Astrocyte of the cerebellum (primary cell): ENCODE data around the gene GPC1.

ENCODE experiments used
- DNase-seq: peaks from one replicate; pipeline ENCODE4 v3.0.0-alpha.2; 2011; ENCODE audit warnings: low read depth
- H3K4me3 ChIP-seq: 2 replicates; pipeline ENCODE4 v1.5.1; 2011; ENCODE audit warnings: mild to moderate bottlenecking, low read depth, low read length, moderate library complexity
- in situ Hi-C: cut with HindIII; loops from 2 replicates; pipeline ENCODE4 v1.10.0; 2017; ENCODE audit warnings: low sequenced_read_pairs
- TF ChIP-seq, protein P1 (sequence below): IDR thresholded peaks from 2 replicates; pipeline ENCODE4 v1.5.1; 2012; ENCODE audit warnings: low read length, low read depth, moderate library complexity, mild to moderate bottlenecking; ENCODE audit errors: missing control alignments

Gene GPC1

DNA sequence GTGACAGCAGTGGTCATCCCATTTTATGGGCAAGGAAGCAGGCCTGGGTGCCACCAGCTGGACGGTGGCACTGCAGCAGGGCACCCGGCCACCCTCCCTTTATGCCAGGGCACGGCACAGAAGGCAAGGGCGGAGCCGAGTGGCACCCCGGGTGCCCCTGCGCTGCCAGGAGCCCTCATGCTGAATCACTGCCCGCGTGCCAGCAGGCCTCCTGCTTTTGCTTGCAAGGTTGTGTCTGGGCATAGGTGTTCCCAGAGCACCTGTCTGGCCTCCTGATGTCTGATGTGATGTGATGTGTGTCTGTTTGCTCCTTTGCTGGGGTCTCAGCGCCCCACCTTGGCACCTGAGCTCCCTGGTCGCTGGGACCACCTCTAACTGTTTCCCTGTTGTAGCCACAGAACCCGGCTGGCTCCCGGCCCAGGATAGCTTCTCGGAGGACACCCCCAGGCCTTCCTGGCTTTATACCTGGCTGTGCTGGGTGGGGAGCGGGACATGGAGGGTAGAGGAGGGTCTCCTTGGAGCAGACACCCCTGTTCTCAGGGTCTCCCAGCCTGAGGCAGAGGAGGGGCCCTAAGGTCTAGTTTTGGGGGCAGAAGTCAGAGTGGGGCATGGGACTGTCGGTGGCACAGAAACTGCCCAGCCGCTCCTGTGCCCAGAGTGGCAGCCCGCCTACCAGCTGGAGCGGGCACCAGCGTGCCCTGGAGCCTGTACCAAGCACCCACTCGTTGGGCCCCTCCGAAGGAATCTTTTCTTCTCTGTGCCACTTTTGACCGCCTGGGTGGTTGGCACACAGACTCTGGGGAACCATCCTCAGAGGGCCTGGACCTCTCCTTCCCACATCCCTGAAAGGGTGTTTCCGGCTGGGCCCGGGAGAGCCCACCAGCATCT is 3.6 kb downstream of the GPC1 start:
- in situ Hi-C loops, result no loop called here
- TF ChIP-seq, protein P1, sequence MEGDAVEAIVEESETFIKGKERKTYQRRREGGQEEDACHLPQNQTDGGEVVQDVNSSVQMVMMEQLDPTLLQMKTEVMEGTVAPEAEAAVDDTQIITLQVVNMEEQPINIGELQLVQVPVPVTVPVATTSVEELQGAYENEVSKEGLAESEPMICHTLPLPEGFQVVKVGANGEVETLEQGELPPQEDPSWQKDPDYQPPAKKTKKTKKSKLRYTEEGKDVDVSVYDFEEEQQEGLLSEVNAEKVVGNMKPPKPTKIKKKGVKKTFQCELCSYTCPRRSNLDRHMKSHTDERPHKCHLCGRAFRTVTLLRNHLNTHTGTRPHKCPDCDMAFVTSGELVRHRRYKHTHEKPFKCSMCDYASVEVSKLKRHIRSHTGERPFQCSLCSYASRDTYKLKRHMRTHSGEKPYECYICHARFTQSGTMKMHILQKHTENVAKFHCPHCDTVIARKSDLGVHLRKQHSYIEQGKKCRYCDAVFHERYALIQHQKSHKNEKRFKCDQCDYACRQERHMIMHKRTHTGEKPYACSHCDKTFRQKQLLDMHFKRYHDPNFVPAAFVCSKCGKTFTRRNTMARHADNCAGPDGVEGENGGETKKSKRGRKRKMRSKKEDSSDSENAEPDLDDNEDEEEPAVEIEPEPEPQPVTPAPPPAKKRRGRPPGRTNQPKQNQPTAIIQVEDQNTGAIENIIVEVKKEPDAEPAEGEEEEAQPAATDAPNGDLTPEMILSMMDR, result no peak
- H3K4me3 ChIP-seq, result no peak overlapping the region
- no peak for DNase-seq

DNA sequence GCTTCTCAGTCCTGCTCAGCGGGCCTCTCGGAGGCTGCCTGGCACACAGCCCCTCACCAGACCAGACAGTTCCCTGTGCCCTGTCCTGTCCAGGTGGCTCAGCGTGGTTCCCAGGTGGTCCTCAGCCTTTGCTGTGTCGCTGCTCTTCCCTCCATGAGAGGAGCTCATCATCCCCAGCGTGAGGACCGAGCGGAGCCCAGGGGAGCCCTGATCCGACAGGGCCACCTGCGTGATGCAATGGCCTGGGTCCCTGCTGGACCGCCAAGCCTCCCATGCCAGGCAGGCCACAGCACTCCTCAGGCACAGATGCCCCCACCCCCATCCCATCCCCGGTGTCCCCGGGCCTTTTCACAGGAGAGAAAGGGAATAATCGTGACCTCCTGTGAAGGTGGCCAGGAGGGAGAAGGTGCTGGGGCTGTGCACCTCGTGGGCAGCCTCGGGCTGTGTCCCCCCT is 4.3 kb downstream of the GPC1 start:
- TF ChIP-seq, protein P1, result no peak
- in situ Hi-C loops, result no loop called here
- no peak overlapping the region for H3K4me3 ChIP-seq
- no peak for DNase-seq

DNA sequence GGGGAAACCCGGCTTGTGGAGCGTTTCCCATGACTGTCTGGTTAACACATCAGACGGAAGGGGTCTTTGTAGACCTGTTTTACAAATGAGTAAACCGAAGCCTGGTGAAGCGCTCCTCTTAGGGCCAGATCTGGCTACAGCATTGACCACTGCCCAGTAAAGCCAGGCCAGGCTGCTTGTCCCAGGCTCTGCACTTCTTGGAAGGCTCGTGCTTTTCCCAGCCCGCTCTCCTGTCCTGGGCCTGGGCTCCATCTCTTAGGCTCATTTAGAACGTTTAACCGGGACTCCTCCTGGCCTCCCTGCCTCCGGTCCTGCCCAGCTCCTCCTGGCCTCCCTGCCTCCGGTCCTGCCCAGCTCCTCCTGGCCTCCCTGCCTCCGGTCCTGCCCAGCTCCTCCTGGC is 4.8 kb downstream of the GPC1 start:
- in situ Hi-C loops, result no loop called here
- TF ChIP-seq, protein P1, result no peak
- no peak for DNase-seq
- no peak overlapping the region for H3K4me3 ChIP-seq

DNA sequence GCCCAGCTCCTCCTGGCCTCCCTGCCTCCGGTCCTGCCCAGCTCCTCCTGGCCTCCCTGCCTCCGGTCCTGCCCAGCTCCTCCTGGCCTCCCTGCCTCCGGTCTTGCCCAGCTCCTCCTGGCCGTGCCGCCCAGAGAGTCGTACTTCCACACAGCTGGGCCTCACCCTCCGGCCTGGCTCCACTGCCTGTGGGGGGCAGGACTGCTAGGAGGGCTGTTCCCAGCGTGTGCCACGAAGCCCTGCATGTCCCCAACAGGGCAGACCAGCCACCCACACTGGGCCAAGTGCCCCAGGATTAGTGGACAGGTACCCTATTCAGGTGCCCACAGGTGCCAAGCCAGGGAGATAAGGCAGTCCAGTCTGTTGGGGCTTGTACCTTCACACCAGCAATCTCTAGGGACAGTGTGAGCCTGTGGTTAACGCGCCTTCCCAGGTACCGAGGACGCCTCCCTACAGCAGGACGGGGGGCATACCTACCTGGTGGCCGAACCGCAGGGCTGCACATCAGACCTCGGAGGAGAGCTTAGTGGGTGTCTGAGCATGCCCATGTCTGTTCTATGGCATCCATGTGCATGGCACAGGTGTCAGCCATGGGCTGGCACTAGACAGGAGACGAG is 5.3 kb downstream of the GPC1 start:
- TF ChIP-seq, protein P1, result no peak
- no peak for DNase-seq
- in situ Hi-C loops, result no loop called here
- no peak overlapping the region for H3K4me3 ChIP-seq

DNA sequence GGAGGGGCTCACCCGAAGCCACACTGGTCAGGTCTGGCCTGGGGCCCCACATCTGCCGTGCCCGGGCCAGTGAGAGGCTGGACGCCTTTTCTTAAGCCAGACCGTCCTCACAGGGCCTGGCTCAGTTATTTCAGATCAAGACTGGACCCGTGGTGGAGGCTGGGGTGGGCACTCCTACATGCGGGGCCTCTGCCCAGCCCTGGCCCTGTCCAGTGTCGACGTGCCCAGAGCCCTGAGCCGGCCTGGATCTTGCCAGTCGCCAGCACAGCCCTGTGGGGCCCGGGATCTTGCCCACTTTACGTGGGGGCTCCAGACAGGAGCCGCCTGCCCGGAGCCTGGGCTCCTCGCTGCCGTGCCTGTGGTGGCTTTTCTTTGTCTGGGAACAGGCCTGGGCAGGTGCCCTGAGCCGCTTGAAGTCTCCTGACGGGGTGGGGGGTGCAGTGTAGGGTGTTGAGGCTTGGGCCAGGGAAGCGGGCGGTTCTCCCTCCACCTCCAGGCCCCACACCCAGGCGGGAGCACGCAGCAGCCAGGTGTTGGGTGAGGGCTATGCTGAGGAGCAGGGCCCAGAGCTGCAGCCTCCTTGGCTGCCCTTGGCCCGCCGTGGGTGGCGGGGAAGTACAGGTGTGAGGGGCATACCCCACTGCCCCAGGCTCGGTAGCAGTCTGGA is 6.0 kb downstream of the GPC1 start:
- TF ChIP-seq, protein P1, result no peak

DNA sequence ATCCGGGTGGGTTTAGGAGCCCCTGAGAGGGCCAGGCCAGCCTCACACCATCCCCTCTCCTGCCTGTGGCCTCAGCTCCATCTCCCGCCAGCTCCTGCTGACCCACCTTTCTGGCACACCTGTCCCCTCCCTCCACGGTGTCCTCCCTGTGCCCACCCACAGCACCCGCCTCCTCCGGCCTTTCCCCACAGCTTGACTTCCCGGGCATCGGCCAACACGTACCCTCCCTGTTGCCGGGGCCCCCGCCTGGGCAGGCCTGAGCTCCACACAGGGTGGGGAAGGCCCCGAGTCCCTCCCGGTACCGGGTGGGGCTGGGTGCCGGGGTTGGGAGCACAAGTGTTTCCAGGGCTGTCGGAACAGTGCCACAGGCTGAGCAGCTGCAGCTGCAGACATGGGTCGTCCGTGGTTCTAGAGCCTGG is 6.5 kb downstream of the GPC1 start:
- no peak overlapping the region for H3K4me3 ChIP-seq
- no peak for DNase-seq
- TF ChIP-seq, protein P1, result no peak
- in situ Hi-C loops, result no loop called here

More for the DNA sequence above, 6.0 kb downstream of the GPC1 start:
- in situ Hi-C loops, result no loop called here
- no peak overlapping the region for H3K4me3 ChIP-seq
- DNase-seq, result no peak
